GM19239 (cell line): ENCODE measurements around the gene ATP11A.
"Not testable (repeated sequence)": the region's sequence is repeated elsewhere in the genome, so short reads cannot be mapped to it uniquely, and the experiment has no call there.

ENCODE experiments used
- DNase-seq: peaks from one replicate; pipeline ENCODE4 v3.0.0; 2011; ENCODE audit warnings: low spot score; ENCODE audit not compliant: insufficient read length
- FAIRE-seq: peaks from 2 replicates; lab custom pipeline; 2011; peaks lifted over from hg19 to GRCh38; lab: Jason Lieb, UNC

Gene ATP11A

DNA sequence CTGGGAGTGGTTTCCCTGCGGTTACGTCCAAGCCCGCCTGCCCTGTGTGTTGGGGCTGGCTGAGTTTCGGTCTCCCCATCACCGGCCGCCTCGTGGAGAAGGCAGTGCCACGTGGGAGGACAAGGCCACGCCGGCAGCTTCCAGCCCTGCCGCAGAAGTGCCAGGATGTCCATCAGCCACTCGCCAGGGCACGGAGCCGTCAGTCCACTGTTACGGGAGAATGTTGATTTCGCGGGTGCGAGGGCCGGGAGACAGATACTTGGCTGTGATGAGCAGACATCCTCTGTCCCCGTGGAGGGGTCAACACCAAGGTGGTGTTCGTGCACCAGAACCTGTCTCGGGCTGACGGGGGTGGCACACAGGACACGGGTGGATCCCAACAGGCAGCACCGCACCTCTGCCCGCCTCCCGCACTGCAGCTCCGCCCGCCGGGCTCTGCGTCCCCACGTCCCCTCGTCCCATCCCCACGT, 192.8 kb downstream of the ATP11A start:
- DNase-seq (no peak), FAIRE-seq (no peak)

DNA sequence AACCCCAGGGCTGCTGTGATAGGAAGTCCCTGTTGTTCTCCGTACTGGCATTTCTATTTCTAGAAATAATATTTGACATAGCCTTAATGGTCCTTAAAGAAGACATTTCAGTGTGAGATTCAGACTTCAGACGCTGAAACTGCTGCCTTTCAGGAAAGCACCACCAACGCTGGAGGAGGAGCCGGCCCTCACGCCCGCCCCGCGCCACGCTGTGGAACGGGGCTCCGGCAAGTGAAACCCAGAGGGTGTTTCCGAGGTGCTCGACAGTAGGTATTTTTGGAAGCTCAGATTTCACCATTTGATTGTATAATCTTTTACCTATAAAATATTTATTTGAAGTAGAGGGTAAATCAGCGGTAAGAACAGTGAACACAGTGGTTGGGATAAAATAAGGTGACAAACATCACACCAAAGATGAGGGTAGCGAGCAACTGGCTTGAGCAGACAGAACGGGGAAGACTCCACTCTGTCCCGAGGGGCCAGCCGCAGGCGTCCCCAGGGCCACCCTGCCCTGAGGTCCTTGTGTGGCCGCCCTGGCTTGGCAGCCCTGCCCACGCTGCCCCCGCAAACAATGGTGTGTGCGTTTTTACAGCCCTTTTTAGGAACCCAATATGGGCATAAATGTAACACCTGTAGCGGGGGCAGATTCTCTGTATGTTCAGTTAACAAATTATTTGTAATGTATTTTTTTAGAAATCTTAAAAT, 193.6 kb downstream of the ATP11A start:
- FAIRE-seq (no peak), DNase-seq (no peak)

DNA sequence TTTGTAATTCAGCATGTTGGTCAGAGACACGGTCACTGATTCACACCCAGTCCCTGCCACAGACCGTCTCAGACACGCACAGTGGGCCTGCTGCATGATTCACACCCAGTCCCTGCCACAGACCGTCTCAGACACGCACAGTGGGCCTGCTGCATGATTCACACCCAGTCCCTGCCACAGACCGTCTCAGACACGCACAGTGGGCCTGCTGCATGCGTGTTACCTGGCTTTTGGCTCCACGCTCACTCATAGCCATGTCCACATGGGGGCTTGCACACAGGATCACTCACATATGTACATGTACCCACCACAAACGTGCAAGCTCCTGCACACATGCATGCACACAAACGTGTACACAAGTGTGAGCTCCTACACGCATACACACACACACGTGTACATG, 194.9 kb downstream of the ATP11A start:
- not testable (repeated sequence) for DNase-seq, FAIRE-seq

DNA sequence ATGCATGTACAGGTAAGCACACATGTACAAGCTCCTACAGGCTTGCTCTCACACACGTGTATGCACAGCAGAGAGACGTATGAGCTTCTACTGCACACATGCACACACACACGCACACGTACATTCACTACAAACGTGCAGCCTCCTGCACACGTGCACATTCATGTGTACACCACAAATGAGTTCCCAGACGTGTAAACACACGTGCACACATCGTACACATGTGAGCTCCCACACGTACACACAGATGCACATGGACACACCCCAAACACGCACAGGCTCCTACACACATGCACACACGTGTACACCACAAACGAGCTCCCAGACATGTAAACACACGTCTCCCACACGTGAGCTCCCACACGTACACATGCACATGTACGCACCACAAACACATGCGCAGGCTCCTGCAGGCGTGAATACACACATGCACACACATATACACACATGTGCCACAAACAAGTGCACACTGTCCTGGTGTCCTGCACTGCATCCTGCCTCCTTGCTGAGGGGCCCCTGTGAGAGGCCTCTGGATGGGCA, 195.5 kb downstream of the ATP11A start:
- no peak for FAIRE-seq
- DNase-seq: no peak

DNA sequence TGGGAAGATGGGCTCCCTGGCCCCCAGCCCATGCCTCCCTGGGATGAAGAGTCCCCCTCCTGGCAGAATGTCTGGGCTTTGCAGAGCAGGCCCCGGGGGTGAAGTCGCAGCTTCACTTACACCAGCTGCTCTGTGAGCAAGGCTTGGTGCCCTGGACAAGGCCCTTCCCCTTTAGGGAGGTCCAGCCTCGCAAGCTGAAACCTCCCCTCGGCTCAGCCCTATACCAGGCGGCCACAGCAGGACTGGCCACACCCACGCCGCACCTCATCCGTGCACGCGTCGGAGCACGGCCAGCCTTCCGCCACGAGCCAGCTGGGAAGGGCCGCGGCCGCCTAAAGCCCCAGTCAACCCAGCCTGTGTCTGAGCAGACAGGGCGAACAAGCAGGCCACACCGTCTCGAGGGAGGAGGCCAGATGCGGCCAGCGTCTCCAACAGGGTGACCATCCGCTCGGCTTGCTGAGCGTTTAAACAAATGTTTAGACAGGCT, 196.0 kb downstream of the ATP11A start:
- no peak for FAIRE-seq
- no peak for DNase-seq

DNA sequence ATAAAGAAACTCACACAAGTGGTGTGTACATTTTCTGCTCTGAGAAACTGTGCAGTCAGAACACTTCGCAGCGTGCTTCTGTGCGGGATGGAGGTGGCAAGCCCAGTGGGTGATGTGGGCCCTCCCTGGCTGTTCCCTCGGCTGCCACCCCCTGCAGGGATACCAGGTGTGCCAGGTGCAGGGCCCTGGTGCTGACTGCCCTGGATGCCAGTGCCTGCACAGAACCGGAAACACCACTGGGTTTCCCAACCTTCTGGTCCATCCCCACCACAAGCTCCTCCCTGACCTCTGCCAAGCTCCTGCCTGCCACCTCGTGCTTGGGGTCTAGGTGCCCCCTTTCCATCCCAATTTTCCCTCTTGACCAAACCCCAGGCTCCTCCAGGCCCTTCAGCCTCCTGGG, 197.3 kb downstream of the ATP11A start:
- FAIRE-seq (no peak), DNase-seq (no peak)

DNA sequence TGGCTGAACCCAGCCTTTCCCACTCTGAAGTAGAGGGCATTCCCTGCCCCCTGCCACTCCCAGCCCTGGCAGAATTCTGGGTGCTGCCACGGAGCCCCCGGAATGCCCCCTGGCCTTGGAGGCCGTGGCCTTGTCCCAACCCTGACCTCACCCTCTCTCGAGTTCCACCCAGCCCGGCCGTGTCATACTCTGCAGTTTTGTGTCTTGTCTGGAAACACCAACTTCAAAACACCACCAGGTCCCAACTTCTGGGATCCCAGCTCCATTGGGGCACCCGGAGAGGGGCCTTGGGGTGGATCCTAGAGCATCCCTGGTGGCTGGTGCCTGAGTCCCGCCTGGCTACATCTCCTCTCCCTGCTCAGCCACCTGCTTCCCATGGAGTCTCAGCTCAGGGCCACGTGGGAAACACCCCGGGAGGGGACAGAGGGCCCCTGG, 197.7 kb downstream of the ATP11A start:
- FAIRE-seq (no peak), DNase-seq (no peak)

DNA sequence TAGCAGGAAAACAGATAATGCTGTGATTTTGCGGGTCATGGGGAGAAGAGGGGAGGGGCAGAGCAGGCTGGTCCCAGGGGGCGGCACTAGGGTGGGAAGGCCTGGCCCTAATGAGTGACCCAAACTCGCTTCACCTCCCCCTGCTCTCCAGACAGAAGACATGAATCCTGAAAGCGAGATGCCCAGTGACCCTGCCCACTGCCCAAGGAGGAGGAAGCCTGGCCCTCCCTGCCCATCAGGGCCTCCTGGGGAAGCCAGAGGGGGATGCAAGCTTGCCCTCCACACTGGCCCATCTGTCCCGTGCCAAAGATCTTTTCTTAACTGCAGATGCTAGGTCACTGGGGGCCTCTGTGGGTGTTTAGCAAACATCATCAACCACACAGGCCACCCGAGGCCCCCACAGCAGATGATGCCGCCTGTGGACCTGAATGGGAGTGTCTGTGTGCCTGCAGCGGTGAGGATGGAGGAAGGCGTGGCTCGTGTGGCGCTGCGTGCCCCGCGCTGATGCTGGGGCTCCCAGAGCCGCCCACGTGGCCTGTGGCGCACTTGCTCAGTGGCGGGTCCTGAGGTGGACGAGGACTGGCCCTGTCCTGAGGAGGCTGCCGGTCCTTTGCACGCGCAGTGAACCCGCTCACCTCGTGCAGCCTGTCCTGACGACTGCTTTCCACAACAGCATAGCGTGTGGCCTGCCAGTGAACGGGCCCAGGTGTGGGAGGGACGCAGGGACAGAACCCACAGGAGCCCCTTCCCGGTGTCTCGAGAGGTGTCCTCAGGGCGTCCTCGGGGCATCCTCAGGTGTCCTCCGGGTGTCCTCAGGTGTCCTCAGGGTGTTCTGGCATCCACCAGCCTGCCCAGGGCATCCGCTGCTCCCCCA, 198.6 kb downstream of the ATP11A start:
- FAIRE-seq: no peak
- DNase-seq: no peak

DNA sequence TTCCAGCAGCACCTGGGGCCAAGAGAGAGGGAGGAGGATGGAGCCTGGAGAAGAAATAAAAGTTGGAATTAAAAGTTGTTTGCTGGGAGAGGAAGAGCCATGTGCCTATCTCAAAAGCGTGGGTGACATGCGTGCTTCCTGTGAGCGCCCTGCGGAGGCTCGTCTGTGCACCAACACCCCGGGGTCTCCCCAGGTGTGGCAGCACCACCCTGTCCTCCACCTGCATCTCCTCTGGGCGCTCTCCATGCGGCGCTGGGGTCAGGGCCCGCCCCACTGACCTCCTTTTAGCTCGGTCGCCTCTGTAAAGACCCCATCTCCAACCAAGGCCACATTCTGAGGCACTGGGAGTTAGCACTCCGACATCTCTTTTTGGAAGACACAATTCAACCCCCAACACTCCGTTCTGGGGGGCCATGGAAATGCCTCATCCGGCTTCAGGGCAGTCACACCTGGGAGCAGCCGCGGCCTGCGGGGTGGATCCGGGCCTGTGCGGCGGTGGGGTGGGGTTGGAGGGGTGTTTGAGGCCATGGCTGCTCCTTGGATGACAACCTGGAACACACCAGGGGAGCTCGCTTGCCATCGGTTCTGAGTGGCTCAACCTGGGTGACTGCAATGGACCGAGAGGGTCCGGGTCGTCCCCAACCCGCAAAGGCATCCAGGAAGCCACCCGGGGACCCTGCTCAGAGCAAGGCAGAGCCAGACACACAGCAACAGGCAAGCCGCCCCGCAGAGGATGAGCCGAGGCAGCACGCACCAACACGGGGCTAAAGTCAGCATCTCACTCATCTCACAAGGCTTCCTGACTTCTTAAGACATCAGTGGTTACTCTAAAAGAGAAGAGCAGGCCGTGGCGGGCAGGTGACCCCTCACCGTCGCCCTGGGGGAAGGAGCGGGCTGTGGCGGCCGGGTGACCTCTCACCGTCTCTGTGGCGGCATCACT, 199.8 kb downstream of the ATP11A start:
- DNase-seq (no peak), FAIRE-seq (no peak)

DNA sequence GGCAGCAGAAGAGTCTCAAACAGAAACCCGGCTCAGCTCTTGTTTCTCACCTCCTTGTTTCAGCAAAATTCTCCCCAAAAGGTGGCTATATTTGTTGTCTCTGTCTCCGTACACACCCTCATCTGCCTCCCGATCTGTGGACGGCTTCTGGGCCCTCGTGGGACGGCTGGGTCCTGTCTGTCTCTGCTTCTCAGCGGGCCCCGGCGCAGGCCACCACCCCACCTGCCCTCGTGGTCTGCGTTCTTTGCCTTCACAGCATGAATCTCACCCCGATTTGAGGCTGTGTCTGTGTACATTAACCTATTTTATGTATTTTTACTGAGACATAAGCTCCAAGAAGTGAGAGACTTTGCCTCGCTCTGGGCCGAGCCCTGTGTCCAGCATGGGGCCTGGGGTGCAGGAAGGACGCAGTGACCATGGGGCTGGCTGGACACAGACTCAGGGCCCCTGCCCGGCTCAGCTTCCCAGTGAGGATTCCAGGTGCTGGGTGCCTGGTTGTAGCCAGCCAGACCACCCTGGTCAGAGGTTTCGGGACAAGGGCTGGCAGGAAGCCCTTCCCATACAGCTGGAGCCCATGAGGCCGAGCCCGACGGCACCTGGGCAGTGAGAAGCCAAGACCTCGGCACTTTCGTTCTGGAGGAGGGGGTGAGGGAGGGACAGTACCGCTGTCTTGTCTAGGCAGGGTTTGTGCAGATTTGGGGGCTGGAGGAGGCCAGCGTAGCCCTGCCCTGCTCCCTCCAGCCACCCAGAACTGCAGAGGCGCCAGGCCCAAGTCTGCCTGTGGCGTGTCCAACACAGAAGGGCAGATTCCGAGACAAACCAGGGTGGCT, 200.7 kb downstream of the ATP11A start:
- FAIRE-seq (no peak), DNase-seq (no peak)

DNA sequence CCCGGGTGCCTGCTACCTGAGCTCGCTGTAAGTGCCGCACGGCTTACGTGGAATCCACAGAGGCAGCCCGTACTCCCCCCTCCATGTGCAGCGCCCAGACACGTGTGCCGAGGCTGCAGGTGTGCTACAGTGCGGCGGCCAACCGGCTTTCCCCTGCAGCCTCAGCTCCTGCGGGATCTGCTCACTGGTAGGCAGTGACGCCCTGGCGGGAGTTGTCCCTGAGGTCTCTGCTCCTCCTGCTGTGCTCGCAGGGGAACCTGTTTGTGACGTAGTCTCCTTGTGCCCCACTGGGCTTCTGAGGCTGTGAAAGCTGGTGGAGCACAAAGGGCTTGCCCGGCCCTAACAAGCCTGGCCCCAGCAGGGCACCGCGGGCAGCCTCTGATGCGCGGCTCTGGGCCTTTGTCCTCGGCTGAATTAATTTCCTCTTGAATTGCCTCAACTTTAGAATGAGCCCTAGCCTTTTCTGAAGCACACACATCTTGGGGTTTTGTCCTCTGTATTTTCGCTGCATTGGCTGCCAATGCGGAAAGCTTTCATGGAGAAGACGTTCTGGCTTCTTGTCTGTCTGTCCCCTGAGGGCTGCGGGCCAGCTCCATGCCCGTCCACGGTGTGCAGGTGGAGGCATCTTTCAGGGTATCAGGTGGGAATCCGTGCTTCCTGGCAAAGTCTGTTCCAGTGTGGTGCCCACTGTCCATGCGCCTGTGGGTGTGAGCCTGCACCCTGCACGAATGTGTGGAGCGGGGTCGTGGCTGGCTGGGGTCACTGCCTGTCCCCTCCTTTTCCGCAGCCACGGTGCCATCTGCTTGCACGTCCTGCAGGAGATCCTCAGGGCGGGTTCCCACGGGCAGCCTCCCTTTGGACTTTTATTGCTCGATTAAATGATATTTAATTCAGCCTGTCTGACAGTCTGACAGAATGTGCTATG, 201.9 kb downstream of the ATP11A start:
- FAIRE-seq (no peak), DNase-seq (no peak)

DNA sequence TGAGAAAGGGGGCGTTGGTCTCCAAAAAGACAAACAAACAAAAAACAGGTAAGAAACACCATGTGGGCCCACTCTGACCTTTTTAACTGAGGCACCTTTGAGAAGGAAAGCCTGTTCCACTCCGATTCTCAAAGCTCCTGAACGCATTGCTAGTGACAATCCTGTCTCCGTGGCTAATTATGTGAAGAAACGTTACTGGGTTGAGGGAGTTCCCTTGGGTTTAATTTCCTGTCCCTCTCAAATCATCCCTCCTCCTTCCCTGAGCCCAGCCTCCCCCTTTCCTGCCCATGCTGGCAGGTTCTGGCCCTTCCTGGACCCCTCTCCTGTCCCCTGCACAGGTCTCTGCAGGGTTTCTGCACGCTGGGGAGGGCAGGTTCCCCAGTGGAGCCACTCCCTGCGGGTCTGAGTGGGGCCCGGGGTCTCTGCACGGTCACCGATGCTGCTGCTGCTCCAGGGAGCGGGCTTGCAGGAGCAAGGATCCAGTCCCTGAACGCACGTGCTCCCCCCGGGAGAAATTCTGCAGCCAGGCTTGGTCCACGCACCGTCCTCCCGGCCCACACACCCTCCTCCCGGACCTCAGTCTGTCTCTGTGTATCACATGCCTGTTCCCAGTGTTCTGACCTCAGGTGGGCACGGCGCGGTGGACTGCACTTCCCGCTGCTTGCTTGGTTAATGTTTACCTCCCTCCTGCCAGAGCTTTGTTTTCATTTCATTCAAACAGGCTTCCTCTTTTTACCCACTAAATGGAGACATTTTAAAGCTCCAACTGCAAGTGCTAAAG, 202.8 kb downstream of the ATP11A start:
- FAIRE-seq (peak; percentile 93), DNase-seq (peak; percentile 63)

DNA sequence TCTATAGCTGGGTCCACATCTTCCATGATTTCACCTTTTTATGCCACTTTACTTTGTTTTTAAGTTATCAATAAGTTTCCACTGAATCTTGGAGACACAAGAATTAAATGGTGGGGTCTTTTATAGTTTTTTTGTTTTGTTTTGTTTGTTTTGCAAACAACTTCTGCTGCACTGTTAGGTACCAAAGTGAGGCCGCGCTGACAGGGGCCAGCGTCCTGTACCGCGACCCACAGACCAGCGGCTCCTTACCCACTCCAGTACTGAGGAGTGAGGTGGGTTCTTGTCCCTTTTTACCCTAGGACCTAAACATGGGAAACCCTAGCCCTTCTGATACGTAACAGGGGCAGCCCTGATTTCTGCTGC, 203.3 kb downstream of the ATP11A start:
- DNase-seq (no peak), FAIRE-seq (no peak)

DNA sequence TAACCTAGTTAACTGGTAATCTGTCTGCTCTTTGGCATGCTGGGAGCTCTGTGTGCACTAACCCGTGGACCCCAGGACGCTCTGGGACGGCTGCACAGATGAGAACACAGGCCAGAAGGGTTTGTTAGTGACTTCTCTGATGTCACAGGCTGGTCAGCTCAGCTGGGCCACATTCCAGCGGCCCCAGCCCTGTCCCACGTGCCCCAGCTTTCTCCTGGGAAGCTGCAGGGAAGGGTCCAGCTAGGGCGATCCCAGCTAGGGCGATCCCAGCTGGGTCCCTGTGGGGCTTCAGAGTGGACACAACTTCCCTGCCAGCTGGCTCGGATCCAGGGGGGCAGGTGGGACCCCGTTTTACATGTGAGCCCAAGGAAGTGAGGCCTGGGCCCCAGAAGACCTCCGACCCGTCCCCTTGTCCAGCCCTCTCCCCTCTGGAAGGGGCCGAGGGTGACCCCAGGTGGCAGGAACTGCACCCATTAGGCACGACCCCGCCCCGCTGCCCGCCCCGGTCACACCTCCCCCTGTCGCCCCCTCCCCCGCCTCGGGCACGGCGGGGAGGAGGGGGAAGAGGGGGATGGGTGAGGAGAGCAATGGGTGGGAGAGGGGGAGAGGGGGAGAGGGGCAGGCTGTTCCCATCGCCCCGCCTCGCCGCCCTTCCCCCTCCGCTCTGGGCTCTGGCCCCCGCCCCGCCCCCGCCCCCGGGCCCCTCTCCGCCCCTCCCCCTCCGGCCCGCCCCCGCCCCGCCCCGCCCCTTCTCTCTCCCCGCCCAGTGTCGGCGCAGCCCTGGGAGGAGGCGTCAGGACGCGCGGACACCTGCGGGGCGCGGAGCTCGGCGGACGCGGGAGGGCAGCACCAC, 204.0 kb downstream of the ATP11A start:
- peak; percentile 87 for DNase-seq

DNA sequence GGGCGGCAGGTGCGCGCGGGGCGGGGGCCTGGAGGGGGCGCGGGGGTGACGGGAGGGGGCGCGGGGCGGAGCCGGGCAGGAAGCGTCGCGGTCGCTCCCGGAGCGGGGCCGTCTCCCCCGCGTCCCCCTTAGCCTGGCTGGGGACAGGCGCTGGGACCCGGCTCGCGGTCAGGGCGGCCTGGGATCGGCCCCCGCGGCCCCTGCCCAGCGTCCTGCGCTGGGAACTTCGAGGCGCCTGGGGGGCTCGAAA, 204.5 kb downstream of the ATP11A start:
- no peak for DNase-seq
- no peak for FAIRE-seq

More for the DNA sequence above, 204.0 kb downstream of the ATP11A start:
- FAIRE-seq: no peak

DNA sequence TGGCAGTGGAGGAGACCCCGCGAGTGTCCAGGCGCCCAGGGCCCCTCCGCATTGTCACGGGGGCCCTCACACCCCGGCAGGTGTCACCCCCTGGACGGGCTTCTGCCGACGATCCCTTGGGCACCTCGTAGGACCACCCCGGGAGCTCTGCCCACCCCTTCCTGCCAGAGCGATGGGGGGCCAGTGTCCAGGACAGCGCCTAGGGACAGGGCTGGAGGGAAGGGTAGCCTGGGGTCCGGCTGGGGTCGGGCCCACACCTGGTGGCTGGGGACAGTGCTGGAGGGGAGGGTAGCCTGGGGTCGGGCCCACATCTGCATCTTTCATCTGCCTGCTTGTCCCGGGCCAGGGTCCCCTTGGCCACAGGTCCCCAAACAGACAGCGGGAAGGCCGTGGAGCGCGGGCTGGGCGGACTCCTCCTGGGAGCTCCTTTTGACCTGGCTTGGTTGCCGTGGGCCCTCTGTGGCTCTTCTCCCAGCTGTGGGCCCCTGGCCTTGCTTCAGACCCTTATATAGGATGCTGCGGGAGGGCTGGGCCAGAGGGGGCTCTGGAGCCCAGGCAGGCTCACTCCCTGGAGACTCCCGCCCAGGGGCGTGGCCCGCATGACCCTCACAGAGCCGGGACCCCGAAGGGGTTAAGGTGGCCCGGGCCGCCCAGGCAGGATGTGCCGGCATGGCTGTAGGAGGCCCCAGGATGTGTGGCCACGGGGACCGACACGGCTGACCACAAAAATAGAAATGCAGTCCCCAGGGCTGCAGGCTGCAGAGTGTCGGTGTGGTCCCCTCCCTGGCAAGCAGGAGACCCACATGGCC, 205.0 kb downstream of the ATP11A start:
- no peak for FAIRE-seq
- DNase-seq: no peak
